ENCODE measurements around the gene AP3D1. TPM values are rescaled to one million over a fixed set of nuclear protein-coding genes. Genes with fewer than 3 reads are reported as not detected.

The AP3D1 gene
- total RNA-seq, 1 donor: 121 TPM

- H3K36me3 ChIP-seq (ENCODE audit: insufficient read depth, low read length): peaks cover 80% of the 10 kb centered on the region
- no peak overlapping the region for H3K4me3 ChIP-seq (ENCODE audit: insufficient read depth, low read length)
These were observed 42.1 kb downstream of the AP3D1 start for GRCh38 chr19:2109046-2109864.

GRCh38 chr19:2108251-2109016 lies 42.9 kb downstream of the AP3D1 start:
- Histone ChIP-seq H3K27ac (ENCODE audit: low read depth, low read length) (no peak overlapping the region), H3K79me2 (ENCODE audit: insufficient read depth, low read length) (peaks cover 34% of the 10 kb centered on the region), H3K4me1 (ENCODE audit: insufficient read depth, low read length) (no peaks in the 10 kb centered on the region), H3K4me3 (ENCODE audit: insufficient read depth, low read length) (no peak overlapping the region), H3K4me2 (ENCODE audit: insufficient read depth, low read length) (no peak overlapping the region), H3K9me3 (ENCODE audit: low read depth, low read length) (no peaks in the 10 kb centered on the region), H3K36me3 (ENCODE audit: insufficient read depth, low read length) (peaks cover 74% of the 10 kb centered on the region), H4K20me1 (ENCODE audit: insufficient read depth, low read length) (peaks cover 36% of the 10 kb centered on the region), H2AFZ (ENCODE audit: low read length) (no peak overlapping the region), H3K27me3 (ENCODE audit: insufficient read depth, low read length) (no peaks in the 10 kb centered on the region)
- DNase-seq (ENCODE audit: insufficient read length, low spot score, missing footprints): no peak
- TF ChIP-seq, protein P1, sequence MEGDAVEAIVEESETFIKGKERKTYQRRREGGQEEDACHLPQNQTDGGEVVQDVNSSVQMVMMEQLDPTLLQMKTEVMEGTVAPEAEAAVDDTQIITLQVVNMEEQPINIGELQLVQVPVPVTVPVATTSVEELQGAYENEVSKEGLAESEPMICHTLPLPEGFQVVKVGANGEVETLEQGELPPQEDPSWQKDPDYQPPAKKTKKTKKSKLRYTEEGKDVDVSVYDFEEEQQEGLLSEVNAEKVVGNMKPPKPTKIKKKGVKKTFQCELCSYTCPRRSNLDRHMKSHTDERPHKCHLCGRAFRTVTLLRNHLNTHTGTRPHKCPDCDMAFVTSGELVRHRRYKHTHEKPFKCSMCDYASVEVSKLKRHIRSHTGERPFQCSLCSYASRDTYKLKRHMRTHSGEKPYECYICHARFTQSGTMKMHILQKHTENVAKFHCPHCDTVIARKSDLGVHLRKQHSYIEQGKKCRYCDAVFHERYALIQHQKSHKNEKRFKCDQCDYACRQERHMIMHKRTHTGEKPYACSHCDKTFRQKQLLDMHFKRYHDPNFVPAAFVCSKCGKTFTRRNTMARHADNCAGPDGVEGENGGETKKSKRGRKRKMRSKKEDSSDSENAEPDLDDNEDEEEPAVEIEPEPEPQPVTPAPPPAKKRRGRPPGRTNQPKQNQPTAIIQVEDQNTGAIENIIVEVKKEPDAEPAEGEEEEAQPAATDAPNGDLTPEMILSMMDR (IDR thresholded peaks at IDR 0.05; ENCODE audit: extremely low read depth, low read depth, low read length): no peak

More at GRCh38 chr19:2109046-2109864, 42.1 kb downstream of the AP3D1 start:
- peaks cover 7% of the 10 kb centered on the region for H3K4me1 ChIP-seq (ENCODE audit: insufficient read depth, low read length)
- H3K79me2 ChIP-seq (ENCODE audit: insufficient read depth, low read length): peaks cover 29% of the 10 kb centered on the region
- H3K4me2 ChIP-seq (ENCODE audit: insufficient read depth, low read length): no peak overlapping the region
- H3K27ac ChIP-seq (ENCODE audit: low read depth, low read length): no peak overlapping the region
- TF ChIP-seq, protein P1 (IDR thresholded peaks at IDR 0.05; ENCODE audit: extremely low read depth, low read depth, low read length): no peak
- H3K9me3 ChIP-seq (ENCODE audit: low read depth, low read length): no peaks in the 10 kb centered on the region
- H3K27me3 ChIP-seq (ENCODE audit: insufficient read depth, low read length): no peaks in the 10 kb centered on the region
- peaks cover 36% of the 10 kb centered on the region for H4K20me1 ChIP-seq (ENCODE audit: insufficient read depth, low read length)
- DNase-seq (ENCODE audit: insufficient read length, low spot score, missing footprints): no peak
- H2AFZ ChIP-seq (ENCODE audit: low read length): no peak overlapping the region

- no peak overlapping the region for H3K27ac ChIP-seq (ENCODE audit: low read depth, low read length)
- peaks cover 56% of the 10 kb centered on the region for H3K79me2 ChIP-seq (ENCODE audit: insufficient read depth, low read length)
- H3K4me1 ChIP-seq (ENCODE audit: insufficient read depth, low read length): no peaks in the 10 kb centered on the region
- no peak for DNase-seq (ENCODE audit: insufficient read length, low spot score, missing footprints)
- no peak overlapping the region for H2AFZ ChIP-seq (ENCODE audit: low read length)
- TF ChIP-seq, protein P1 (IDR thresholded peaks at IDR 0.05; ENCODE audit: extremely low read depth, low read depth, low read length): no peak
- no peak overlapping the region for H3K4me2 ChIP-seq (ENCODE audit: insufficient read depth, low read length)
- H4K20me1 ChIP-seq (ENCODE audit: insufficient read depth, low read length): peaks cover 51% of the 10 kb centered on the region
- H3K36me3 ChIP-seq (ENCODE audit: insufficient read depth, low read length): peaks cover 60% of the 10 kb centered on the region
- H3K4me3 ChIP-seq (ENCODE audit: insufficient read depth, low read length): no peak overlapping the region
- H3K9me3 ChIP-seq (ENCODE audit: low read depth, low read length): no peaks in the 10 kb centered on the region
- H3K27me3 ChIP-seq (ENCODE audit: insufficient read depth, low read length): no peaks in the 10 kb centered on the region
These were observed 48.2 kb downstream of the AP3D1 start for GRCh38 chr19:2103045-2103707.
